HK-2 (cell line): ENCODE data around the gene SH3BP4.

Source experiments
- DNase-seq: peaks from one replicate; pipeline ENCODE4 v3.0.0-alpha.2; 2018; ENCODE audit not compliant: unreplicated experiment

SH3BP4 gene

GRCh38 chr2:235041221-235041917 is 89.6 kb downstream of the SH3BP4 start:
- no peak for DNase-seq

DNA sequence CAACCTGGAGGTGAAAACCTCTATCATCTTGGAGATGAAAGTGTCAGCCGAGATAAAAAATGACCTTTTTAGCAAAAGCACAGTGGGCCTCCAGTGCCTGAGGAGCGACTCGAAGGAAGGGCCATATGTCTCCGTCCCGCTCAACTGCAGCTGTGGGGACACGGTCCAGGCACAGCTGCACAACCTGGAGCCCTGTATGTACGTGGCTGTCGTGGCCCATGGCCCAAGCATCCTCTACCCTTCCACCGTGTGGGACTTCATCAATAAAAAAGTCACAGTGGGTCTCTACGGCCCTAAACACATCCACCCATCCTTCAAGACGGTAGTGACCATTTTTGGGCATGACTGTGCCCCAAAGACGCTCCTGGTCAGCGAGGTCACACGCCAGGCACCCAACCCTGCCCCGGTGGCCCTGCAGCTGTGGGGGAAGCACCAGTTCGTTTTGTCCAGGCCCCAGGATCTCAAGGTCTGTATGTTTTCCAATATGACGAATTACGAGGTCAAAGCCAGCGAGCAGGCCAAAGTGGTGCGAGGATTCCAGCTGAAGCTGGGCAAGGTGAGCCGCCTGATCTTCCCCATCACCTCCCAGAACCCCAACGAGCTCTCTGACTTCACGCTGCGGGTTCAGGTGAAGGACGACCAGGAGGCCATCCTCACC is 90.2 kb downstream of the SH3BP4 start:
- no peak for DNase-seq

DNA sequence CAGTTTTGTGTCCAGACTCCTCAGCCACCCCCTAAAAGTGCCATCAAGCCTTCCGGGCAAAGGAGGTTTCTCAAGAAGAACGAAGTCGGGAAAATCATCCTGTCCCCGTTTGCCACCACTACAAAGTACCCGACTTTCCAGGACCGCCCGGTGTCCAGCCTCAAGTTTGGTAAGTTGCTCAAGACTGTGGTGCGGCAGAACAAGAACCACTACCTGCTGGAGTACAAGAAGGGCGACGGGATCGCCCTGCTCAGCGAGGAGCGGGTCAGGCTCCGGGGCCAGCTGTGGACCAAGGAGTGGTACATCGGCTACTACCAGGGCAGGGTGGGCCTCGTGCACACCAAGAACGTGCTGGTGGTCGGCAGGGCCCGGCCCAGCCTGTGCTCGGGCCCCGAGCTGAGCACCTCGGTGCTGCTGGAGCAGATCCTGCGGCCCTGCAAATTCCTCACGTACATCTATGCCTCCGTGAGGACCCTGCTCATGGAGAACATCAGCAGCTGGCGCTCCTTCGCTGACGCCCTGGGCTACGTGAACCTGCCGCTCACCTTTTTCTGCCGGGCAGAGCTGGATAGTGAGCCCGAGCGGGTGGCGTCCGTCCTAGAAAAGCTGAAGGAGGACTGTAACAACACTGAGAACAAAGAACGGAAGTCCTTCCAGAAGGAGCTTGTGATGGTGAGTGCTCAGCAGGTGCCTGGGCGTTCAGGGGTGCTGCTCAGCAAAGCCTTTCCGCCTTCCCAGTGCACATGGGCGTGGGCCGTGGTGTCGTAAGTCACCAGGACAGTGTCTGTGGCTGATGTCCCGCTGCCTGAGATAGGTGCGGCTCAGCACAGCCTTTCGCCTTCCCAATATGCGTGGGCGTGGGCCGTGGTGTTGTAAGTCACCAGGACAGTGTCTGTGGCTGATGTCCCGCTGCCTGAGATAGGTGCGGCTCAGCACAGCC is 91.0 kb downstream of the SH3BP4 start:
- no peak for DNase-seq

DNA sequence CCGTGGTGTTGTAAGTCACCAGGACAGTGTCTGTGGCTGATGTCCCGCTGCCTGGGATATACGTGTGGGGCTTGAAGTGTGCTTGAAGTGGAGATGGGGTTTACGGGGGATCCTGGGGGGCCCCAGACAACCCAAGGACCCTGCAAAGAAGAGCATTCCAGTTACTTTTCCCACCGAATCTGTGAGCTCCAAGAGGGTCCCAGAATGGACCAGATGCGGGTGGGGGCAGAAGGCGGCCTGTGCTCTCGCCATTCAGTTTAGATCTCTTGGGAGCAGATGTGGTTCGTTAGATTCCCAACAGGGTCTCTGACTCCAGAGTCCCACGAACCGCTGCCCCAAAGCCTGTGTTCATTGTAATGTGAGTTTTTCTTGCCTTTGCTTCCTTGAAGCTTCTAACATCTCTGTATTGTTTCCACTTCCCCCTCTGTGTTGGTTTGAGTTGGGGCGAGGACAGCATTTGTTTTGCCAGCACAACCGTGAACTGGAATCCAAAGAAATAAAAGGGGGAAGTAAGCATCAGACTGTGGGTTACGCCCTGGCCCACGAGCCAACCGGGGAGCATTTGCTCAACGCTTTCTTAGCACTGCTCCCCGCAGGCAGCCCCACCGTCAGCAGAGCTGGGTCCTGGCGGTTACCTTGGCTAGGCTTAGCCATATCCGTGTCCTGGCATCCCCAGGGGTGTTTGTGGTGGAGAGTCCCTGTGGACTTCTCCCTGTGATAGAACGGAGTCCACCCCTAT is 92.1 kb downstream of the SH3BP4 start:
- no peak for DNase-seq

DNA sequence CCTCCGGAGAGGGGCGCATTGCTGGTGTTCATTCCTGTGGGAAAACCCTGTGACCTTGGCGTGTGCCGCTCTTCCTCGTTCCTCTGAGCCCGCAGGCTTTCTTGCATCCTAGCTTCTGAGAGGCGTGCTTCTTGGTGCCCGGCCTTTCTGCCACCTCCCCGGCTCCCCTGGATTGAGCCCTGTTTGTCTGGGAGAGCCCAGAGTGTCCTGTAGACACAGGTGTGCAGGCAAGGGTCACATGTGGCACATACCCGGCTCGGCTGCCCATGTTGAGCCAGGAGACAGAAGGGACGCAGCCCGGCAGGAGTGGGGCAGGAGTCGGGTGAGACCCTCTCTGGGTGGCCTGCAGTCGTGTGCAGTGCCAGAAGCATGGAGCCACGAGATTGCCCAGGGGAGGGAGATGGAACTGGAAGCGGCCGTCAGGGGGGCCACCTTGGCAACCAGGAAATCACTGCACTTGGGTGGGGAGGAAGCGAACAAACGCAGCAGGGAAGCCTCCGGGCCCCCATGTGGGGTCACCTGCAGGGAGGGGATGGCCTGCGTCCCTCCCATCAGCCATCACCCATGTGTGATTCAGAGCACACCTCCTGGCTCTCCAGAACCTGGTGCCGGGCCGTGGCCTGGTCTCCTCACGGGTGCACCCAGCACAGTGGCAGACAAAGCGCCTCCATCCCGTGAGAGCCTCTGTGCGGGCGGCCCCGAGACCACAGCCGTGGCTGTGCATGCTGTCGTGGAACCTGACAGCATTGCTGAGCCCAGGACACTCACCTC is 92.9 kb downstream of the SH3BP4 start:
- no peak for DNase-seq

DNA sequence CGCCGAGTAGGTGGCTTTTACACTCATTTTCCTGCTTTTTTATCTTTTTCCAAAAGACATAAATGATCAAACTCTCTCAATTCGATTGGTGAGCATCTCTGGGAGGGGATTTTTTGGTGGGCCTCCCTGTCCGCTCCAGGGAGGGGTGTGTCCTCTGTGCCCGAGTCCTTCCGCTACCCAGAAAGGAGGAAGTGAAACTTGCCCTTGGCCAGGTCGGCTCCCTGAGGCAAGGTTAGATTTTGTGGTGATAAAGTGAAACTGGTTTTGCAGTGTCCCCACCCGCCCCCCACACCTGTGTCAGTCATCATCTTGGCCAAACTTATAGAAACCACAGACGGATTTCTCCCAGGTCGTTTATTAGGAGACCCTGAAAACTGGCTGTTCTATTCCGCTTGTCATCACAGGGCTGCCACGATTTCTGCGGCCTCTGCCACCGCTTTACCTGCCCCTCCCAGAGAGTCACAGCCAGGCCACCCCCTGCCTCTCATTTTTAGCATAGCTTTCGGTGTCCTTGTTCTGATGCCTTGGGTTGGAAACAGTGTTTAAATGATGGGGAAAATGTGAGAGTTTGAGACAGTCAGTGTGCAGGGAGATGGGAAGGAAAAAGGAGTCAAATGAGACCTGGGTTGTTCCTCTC is 93.6 kb downstream of the SH3BP4 start:
- DNase-seq, result no peak

- no peak for DNase-seq
Measured at GRCh38 chr2:235045973-235046343, 94.1 kb downstream of the SH3BP4 start.

GRCh38 chr2:235046589-235046988 is 94.8 kb downstream of the SH3BP4 start:
- no peak for DNase-seq

- DNase-seq, result no peak
Measured at GRCh38 chr2:235047171-235048160, 95.6 kb downstream of the SH3BP4 start.

- DNase-seq, result no peak
Measured at GRCh38 chr2:235048549-235048948, 96.7 kb downstream of the SH3BP4 start.

- no peak for DNase-seq
Measured at GRCh38 chr2:235049069-235049468, 97.3 kb downstream of the SH3BP4 start.

GRCh38 chr2:235049719-235050118 is 97.9 kb downstream of the SH3BP4 start:
- no peak for DNase-seq

DNA sequence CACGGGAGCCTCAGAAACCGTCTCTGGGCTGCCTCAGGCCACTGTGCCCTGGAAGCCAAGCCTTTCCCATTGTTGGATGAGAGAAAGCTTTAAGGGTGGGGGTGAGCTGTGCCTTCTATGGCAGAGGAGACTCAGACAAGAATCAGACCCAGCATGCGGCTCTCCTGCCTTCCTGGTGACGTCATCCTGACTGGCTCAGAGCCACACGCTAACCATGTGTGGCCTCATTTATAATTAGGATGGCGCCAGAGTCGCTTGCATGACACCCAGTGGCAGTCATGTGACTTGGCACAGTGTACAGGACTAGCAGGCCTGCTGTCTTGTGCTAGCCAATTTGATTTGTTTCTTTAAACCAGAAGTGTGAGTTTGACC is 99.1 kb downstream of the SH3BP4 start:
- peak; percentile 75 for DNase-seq

DNA sequence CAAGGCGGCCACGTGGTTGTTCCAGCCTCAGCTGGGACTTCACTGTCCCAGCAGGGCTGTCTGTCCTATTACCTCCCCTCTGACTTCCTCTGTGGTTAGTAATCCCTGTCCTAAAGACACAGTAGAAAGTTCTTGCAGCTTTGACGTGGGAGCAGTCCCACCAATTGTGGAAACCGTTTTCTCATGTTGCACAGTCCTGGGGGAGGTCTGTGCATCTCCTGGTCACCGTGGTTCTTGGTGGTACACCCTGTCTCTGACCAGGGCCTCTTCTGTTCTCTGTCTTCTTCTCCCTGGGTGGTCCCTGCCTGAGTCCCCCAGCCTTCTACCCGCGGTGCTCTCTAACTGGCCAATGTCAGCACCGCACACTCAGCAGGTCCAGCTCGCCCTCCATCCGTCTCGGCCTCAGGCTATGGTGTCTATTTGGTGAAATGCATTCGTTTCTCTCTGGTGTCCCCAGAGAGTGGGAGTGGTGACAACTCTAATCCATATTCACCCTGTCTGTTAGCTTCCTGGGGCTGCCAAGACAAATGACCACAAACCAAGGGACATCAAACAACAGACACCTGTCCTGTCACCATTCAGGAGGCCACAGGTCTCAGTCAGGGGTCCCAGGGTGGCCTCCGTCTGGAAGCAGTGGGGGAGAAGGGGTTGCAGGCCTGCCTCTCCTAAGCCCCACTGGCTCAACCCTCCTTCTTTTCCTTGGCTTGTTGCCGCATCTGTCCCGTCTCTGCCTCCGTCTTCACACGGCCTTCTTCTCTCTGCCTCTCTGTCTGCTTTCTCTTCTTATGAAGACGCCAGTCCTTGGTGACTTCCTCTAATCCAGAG is 99.8 kb downstream of the SH3BP4 start:
- DNase-seq, result no peak

- DNase-seq, result no peak
Measured at GRCh38 chr2:235052514-235053354, 100.9 kb downstream of the SH3BP4 start.

DNA sequence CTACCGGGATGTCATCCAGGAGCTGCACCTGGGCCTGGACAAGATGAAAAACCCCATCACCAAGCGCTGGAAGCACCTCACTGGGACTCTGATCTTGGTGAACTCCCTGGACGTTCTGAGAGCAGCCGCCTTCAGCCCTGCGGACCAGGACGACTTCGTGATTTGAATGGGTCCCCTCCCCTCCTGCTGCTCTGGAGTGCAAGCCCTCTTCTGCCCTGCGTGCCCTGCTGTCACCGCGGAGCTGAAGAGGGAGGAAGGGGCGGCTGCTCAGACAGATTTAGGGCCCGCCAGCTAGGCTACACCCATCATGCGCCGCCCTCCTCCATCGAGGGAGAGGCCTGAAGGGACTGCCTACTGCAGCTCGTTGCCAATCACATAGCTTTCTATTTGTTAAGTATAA is 101.8 kb downstream of the SH3BP4 start:
- DNase-seq, result no peak

GRCh38 chr2:235054475-235054874 is 102.7 kb downstream of the SH3BP4 start:
- DNase-seq, result no peak

DNA sequence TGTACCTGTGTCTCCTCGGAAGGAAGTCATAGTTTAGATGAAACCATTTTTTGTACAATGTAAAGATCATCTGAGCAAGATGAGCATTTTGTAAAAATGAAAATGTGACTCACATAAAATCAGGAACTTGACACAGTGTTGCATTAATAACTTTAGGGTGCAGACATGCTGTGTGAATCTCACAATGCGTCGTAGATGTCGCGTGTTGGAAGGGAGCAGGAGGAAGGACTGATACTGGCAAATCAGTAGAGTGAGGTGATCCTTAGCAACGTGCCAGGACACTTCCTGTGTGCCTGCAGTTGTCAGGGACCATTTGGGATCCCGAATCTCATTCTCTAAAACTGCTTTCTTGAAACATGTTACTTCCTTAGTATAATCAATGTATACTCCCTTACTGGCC is 103.1 kb downstream of the SH3BP4 start:
- no peak for DNase-seq
